ENCODE data around the gene NLRP2B. TPM values are rescaled to one million over a fixed set of nuclear protein-coding genes. Genes with fewer than 3 reads are reported as not detected.

The NLRP2B gene
- total and polyA plus RNA-seq, 2 donors (not counting 3 experiments of a cell fraction or from before 2014, with no cell fraction given) = 0.01 TPM; not detected in 1

- dilution Hi-C loops (cut with MboI; ENCODE audit: extremely low pct_ligation_motif_present, low sequenced_read_pairs) (no loop called here), intact Hi-C loops (cut with micrococcal nuclease) (no loop called here)
- no peaks in the 10 kb centered on the region for H4K20me1 ChIP-seq (replicated peaks; ENCODE audit: control insufficient read depth, extremely low read depth, insufficient read depth, low read length)
- no peaks in the 10 kb centered on the region for H3K36me3 ChIP-seq (ENCODE audit: control insufficient read depth in 2 of 2, extremely low read depth in 1 of 2, insufficient read depth in 2 of 2, low read length in 2 of 2)
- POLR2A ChIA-PET = no interaction called here
- H3K27ac ChIP-seq (ENCODE audit: insufficient read depth, low read depth, low read length) = no peak overlapping the region
- H3K9me1 ChIP-seq (replicated peaks; ENCODE audit: control insufficient read depth, extremely low read depth, insufficient read depth, low read length) = no peaks in the 10 kb centered on the region
- H3K9ac ChIP-seq (replicated peaks; ENCODE audit: extremely low read depth, insufficient read depth, low read length) = no peak overlapping the region
- no peaks in the 10 kb centered on the region for H3K4me1 ChIP-seq (ENCODE audit: control insufficient read depth, extremely low read depth, insufficient read depth, low read length)
- DNase-seq (ENCODE audit: low read depth, low spot score) (no peak), FAIRE-seq (no peak)
- no peaks in the 10 kb centered on the region for H3K9me3 ChIP-seq (replicated peaks; ENCODE audit: control insufficient read depth, insufficient read depth, low read length)
- H3K4me3 ChIP-seq (replicated peaks in 1 of 3; ENCODE audit: insufficient read depth in 1 of 3, low read depth in 1 of 3, low read length in 3 of 3) = no peak overlapping the region
- no peaks in the 10 kb centered on the region for H3K27me3 ChIP-seq (ENCODE audit: control insufficient read depth in 2 of 2, insufficient read depth in 2 of 2, low read length in 2 of 2)
- H3K4me2 ChIP-seq (ENCODE audit: insufficient read depth, low read length) = no peak overlapping the region
- no peaks in the 10 kb centered on the region for H3K79me2 ChIP-seq (ENCODE audit: control insufficient read depth, insufficient read depth, low read length)
- CTCF ChIA-PET = no interaction called here
- H2AFZ ChIP-seq (ENCODE audit: low read depth, low read length) = no peak overlapping the region
- TF ChIP-seq JUN (IDR thresholded peaks at IDR 0.05; ENCODE audit: borderline replicate concordance, insufficient read depth, insufficient read length, low read depth) (no peak), MYC (IDR thresholded peaks at IDR 0.05; ENCODE audit: low read depth, low read length) (no peak), MAX (IDR thresholded peaks at IDR 0.05; ENCODE audit: insufficient read depth, insufficient read length) (no peak), FOS (IDR thresholded peaks at IDR 0.05; ENCODE audit: borderline replicate concordance, insufficient read depth, low read length) (no peak), POLR2A (IDR thresholded peaks at IDR 0.05; ENCODE audit: low read depth, low read length) (no peak), GATA2 (IDR thresholded peaks at IDR 0.05; ENCODE audit: insufficient read depth, insufficient read length, low read depth, low read length) (no peak), EZH2 (IDR thresholded peaks at IDR 0.05; ENCODE audit: borderline replicate concordance, low read depth, low read length, severe bottlenecking) (no peak), CTCF (IDR thresholded peaks at IDR 0.05; ENCODE audit: extremely low read depth in 1 of 2, insufficient read depth in 1 of 2, low read depth in 1 of 2, low read length in 2 of 2) (no peak), POLR2AphosphoS5 (IDR thresholded peaks at IDR 0.05; ENCODE audit: insufficient read depth, low read depth, low read length) (no peak)
- BruUV-seq (replicated peaks) = no TSS peak
Observed at GRCh38 chrX:57643698-57644097, 36.4 kb downstream of the NLRP2B start.

All from endothelial cell of umbilical vein (primary cell).